ENCODE results near the gene HSFX3. TPM values are rescaled to one million over a fixed set of nuclear protein-coding genes. Genes with fewer than 3 reads are reported as not detected.
"Not testable (repeated sequence)": the region's sequence is repeated elsewhere in the genome, so short reads cannot be mapped to it uniquely, and the experiment has no call there.

HSFX3 gene
- total RNA-seq, 1 donor from 2014 or later: not detected

DNA sequence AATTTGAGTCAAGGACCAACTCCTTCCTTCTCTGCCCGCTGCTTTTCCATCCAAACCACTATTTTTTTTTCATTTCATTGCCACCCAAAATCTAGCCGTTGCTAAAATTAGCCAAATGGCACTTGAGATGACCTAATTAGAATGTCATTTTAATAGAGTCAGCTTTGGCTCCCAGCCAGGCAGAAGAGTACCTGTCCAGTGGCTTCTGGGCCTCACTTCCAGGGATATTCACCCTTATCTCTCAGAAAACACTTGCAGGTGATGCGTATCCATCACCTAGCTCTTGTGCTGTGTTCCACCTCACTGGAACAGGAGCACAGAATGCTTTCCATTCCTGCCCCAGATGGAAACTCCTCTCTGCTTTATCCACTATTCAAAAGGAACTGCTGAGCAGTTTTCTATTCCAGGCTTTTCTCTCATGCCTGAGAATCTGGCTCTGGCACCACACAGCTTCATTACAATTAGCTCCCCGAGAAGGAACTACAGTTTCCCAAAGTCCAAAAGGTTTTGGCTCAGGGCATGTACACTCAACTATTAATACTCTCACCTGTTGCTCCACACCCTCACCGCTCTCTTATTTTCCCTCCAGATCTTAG is 19.1 kb upstream of the HSFX3 start:
- TF ChIP-seq, protein P1, sequence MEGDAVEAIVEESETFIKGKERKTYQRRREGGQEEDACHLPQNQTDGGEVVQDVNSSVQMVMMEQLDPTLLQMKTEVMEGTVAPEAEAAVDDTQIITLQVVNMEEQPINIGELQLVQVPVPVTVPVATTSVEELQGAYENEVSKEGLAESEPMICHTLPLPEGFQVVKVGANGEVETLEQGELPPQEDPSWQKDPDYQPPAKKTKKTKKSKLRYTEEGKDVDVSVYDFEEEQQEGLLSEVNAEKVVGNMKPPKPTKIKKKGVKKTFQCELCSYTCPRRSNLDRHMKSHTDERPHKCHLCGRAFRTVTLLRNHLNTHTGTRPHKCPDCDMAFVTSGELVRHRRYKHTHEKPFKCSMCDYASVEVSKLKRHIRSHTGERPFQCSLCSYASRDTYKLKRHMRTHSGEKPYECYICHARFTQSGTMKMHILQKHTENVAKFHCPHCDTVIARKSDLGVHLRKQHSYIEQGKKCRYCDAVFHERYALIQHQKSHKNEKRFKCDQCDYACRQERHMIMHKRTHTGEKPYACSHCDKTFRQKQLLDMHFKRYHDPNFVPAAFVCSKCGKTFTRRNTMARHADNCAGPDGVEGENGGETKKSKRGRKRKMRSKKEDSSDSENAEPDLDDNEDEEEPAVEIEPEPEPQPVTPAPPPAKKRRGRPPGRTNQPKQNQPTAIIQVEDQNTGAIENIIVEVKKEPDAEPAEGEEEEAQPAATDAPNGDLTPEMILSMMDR (conservative IDR thresholded peaks at IDR 0.05; ENCODE audit: low read depth, low read length): no peak
- H3K4me3 ChIP-seq (ENCODE audit: low read depth, low read length): no peak overlapping the region
- DNase-seq (ENCODE audit: low read depth): no peak

DNA sequence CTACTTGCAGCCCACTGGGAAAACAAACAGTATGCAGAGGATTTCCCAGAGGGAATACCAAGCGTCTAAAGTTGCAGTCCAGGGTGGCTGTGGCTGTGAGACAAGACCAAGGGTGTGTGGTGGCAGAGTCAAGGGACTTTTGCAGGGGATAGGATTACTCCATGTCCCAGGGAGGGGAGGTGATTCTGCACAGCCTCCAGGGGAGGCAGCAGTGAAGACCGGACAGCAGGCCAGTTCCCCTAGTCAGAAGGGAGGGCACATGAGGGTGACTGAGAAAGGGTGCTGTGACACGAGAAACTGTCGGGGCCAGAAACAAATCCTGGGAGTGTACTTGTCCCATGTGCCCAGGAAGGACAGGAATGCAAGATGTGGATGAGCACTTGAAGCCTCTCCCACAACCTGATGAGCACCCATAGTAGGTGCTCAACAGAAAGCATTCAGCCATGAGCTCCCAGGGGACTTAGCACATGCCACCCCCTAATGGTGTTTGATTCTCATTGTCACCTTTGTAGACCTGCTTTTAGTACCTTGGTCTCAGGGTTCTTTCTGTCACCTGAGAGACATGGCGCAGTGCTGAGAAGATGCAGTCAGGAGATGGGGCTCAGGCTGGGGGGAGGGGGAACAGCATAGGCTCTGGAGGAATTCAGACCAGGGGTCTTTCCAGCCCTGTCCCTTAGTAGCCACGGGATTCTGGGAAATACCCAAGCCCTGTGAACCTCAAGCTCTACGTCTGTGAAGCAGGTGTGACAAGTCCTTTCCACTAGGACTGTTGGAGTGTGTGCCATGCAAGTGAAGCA is 18.1 kb upstream of the HSFX3 start:
- no peak overlapping the region for H3K4me3 ChIP-seq (ENCODE audit: low read depth, low read length)
- TF ChIP-seq, protein P1 (conservative IDR thresholded peaks at IDR 0.05; ENCODE audit: low read depth, low read length): no peak
- DNase-seq (ENCODE audit: low read depth): no peak

DNA sequence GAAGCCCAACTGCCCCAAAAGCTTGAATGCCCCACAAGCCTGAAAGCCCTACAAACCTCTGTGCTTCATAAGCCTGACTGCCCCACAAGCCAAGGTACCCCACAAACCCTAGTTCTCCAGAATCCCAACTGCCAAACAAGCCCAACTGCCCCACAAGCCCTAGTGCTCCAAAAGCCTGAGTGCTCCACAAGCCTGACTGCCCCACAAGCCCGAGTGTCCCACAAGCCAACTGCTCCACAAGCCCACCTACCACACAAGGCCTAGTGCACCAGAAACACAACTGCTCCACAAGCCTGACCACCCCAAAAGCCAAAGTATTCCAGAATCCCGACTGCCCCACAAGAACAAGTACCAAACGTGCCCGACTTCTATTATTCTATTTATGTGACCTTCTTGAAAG is 13.6 kb upstream of the HSFX3 start:
- TF ChIP-seq, protein P1 (conservative IDR thresholded peaks at IDR 0.05; ENCODE audit: low read depth, low read length): no peak
- no peak for DNase-seq (ENCODE audit: low read depth)
- no peak overlapping the region for H3K4me3 ChIP-seq (ENCODE audit: low read depth, low read length)

DNA sequence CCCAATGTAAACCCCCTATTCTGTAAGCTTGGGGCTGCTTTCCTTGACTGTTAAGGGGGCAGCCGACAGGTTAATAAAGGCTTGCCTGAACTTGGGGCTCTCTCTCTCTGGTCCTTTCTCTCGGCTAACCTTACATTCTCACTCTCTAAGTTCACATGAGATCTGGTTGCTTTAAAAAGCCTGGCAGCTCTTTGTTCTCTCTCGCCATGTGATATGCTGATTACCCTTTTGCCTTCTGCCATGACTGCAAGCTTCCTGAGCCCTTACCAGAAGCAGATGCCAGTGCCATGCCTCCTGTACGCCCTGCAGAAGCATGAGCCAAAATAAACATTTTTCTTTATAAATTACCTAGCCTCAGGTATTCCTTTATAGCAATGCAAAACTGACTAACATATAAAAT is 5.5 kb upstream of the HSFX3 start:
- H3K4me3 ChIP-seq (ENCODE audit: low read depth, low read length); DNase-seq (ENCODE audit: low read depth): not testable (repeated sequence)

DNA sequence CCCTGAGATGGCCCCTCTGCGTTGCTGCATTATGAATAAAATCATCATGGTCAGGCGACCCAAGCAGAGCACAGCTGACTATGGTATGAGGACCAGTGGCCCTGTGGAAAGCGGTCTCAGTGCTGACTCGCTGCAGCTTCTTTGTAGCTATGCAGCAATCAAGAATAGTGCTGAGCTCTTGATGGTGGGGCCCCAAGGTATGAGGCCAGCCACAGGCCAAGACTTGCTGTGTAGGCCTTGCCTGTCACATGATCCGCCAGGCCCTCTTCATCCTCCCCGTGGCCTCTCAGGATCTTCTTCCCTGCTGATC is 2.2 kb upstream of the HSFX3 start:
- DNase-seq (ENCODE audit: low read depth); H3K4me3 ChIP-seq (ENCODE audit: low read depth, low read length): not testable (repeated sequence)

DNA sequence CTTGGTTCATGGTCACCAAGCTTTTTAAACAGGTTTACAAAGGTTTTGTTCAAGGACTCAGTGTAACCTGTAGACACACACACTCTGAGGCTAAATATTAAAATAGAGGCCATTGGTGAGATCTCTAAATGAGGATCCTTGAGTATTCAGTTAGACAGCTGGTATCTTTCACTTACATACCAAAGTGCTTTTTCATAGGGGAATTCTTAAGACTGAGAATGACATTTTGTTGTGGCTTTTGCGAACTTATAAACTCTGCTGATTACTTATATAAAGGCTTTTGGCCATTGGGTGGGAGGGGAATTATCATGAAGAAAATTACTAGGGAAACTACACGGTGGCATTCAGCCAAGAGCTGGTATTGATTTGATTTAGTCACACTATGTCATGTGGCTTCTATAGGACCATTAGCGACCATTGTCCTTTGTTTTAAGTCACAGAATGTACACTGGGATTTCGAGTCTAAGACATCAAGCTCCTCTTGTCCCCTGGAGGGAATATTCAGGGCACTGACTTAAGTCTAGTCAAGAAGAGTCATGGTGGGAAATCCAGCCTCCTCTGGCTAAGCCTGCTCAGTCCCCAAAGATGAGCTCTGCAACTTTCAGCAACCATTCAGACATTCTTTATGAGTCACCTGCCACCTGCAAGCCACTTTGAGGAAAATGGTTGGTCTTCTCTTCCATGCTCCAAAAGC is 1.7 kb upstream of the HSFX3 start:
- DNase-seq (ENCODE audit: low read depth); H3K4me3 ChIP-seq (ENCODE audit: low read depth, low read length): not testable (repeated sequence)

DNA sequence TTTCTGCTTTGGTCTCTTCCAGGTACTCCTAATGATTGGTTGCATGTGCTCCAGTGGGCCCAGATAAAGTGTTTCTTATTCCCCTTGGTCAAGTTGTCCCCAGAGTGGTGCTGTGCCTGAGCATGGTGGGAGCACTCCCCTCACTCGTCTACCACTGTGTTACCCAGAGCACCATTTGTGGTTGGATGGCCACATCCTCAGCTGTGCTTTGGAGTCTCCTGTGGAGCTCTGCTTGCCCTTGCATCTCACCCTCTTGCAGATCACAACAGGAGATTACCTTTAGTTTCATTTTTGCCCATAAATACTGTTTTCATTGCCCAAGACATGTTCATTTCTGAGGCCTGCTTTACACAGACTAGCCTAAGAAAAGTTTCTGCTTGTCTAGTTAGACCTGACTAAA is 730 bp upstream of the HSFX3 start:
- DNase-seq (ENCODE audit: low read depth); H3K4me3 ChIP-seq (ENCODE audit: low read depth, low read length): not testable (repeated sequence)

DNA sequence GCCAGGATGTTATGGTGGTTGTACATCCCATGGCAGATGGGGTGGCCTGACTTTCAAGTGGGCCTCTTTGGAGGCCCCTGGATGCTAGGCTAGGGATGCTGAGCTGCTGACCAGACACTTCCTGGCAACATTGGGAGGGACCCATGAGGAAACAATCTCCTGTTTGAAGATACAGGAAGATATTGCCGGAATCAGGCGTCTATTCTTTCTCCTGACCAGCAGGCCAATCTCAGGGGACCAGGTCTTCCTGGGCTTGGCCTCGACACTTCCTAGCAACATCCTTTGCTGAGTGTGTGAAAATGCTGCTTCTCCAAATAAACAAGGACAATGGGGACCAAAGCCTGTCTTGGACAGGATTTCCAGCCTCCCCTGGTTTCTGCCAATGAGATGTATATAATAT is 1.9 kb downstream of the HSFX3 start:
- not testable (repeated sequence) for H3K4me3 ChIP-seq (ENCODE audit: low read depth, low read length); DNase-seq (ENCODE audit: low read depth)

DNA sequence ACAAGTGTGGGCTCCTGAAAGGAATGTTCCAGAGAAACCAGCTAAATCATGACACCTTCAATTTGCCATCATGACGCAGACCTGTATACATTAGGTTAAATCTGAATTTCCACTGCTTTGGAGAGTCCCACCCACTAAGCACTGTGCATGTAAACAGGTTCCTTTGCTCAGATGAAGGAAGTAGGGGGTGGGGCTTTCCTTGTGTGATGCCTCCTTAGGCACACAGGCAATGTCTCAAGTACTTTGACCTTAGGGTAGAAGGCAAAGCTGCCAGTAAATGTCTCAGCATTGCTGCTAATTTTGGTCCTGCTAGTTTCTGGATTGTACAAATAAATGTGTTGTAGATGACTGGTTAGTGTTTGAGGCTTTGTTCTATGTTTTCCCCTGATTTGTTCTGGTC is 2.8 kb downstream of the HSFX3 start:
- DNase-seq (ENCODE audit: low read depth); H3K4me3 ChIP-seq (ENCODE audit: low read depth, low read length): not testable (repeated sequence)

DNA sequence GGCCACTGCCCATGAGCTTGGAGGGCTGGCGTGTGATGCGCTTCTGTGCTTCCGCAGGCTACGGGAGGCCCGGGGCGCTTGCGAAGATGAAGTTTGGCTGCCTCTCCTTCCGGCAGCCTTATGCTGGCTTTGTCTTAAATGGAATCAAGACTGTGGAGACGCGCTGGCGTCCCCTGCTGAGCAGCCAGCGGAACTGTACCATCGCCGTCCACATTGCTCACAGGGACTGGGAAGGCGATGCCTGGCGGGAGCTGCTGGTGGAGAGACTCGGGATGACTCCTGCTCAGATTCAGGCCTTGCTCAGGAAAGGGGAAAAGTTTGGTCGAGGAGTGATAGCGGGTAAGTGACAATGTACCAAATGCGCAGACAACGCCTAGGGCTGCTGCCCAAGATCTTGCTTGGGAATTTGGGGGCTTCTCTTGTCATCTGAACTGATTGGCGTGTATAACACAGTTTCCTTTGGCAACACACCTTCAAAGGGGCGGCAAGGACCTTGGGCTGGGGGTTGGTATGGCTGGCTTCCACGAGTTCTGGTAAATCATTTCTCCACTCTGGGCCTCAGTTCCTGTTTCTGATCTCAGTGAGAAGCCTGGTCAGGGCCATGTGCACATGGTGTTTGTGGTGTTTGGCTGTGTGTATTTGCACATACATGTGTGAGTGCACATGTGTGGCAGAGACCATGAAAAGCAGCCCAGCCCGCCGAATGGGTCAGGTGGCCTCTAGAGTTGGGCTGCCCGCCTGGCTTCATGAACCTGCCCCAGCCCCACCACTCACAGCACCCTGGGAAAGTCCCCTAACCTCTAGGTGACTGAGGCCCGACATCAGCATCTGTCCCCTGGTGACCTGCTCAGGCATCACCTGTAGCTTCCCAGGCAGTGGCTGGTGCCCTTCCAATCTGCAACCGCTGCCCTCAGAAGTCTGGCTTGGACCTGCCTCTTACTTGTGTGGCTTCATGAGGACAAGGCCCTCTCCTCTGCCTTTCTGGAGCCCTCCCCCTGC is 3.9 kb downstream of the HSFX3 start:
- not testable (repeated sequence) for DNase-seq (ENCODE audit: low read depth); H3K4me3 ChIP-seq (ENCODE audit: low read depth, low read length)
